Endodermal cell (in vitro differentiated cells): ENCODE measurements around the gene ATN1. TPM values are rescaled to one million over a fixed set of nuclear protein-coding genes. Genes with fewer than 3 reads are reported as not detected.

Experiments
- DNase-seq: peaks from one replicate; pipeline ENCODE4 v3.0.0-alpha.2; 2017
- H3K27ac ChIP-seq: 2 replicates; pipeline ENCODE4 v1.5.1; 2013; ENCODE audit warnings: mild to moderate bottlenecking, low read depth, low read length, moderate library complexity
- H3K27me3 ChIP-seq: 2 replicates; pipeline ENCODE4 v1.6.1; 2013; ENCODE audit warnings: mild to moderate bottlenecking, low read length, moderate library complexity; ENCODE audit not compliant: insufficient read depth, control insufficient read depth, poor library complexity, severe bottlenecking
- H3K36me3 ChIP-seq: 2 replicates; pipeline ENCODE4 v1.7.0; 2013; ENCODE audit warnings: mild to moderate bottlenecking, low read length, moderate library complexity; ENCODE audit not compliant: control insufficient read depth, insufficient read depth
- H3K4me1 ChIP-seq: one replicate; pipeline ENCODE4 v1.7.0; 2013; ENCODE audit warnings: low read length; ENCODE audit not compliant: control insufficient read depth, insufficient read depth
- H3K4me3 ChIP-seq: 2 replicates; pipeline ENCODE4 v1.5.1; 2013; ENCODE audit warnings: mild to moderate bottlenecking, low read length, moderate library complexity
- H3K9ac ChIP-seq: 2 replicates; pipeline ENCODE4 v1.6.1; 2013; ENCODE audit warnings: mild to moderate bottlenecking, low read length, moderate library complexity; ENCODE audit not compliant: poor library complexity, severe bottlenecking; ENCODE audit errors: extremely low read depth
- H3K9me3 ChIP-seq: 2 replicates; pipeline ENCODE4 v1.6.1; 2013; ENCODE audit warnings: mild to moderate bottlenecking, low read length, moderate library complexity; ENCODE audit not compliant: control insufficient read depth
- H3K27ac Mint-ChIP-seq: 2 replicates; pipeline ENCODE4 v1.8.0; 2020; ENCODE audit warnings: mixed read lengths
- H3K27me3 Mint-ChIP-seq: 2 replicates; pipeline ENCODE4 v1.8.0; 2021; ENCODE audit warnings: mild to moderate bottlenecking, mixed read lengths; ENCODE audit not compliant: insufficient read depth
- H3K36me3 Mint-ChIP-seq: 2 replicates; pipeline ENCODE4 v1.8.0; 2020; ENCODE audit warnings: low read depth, mixed read lengths
- H3K4me1 Mint-ChIP-seq: 2 replicates; pipeline ENCODE4 v1.8.0; 2020; ENCODE audit warnings: mixed read lengths
- H3K4me3 Mint-ChIP-seq: 2 replicates; pipeline ENCODE4 v1.8.0; 2020; ENCODE audit warnings: mild to moderate bottlenecking, moderate library complexity, mixed read lengths
- H3K9me3 Mint-ChIP-seq: 2 replicates; pipeline ENCODE4 v1.8.0; 2020; ENCODE audit warnings: mild to moderate bottlenecking, mixed read lengths
- CTCF ChIP-seq: fragments of 200-600 bp; sonication (generic); conservative IDR thresholded peaks from 2 replicates; pipeline ENCODE4 v1.5.0; 2021; ENCODE audit warnings: antibody characterized with exemption, mild to moderate bottlenecking
- WGBS, 2 experiments: methylation state at CpG; one replicate each; pipeline versions ENCODE4 v1.1.5 to v1.1.7; 2013; ENCODE audit warnings: missing lambda C conversion rate in 2 of 2, mixed read lengths in 1 of 2; ENCODE audit not compliant: insufficient coverage in 1 of 2, insufficient read length in 1 of 2; 5-methylcytosine and 5-hydroxymethylcytosine counted together
- total RNA-seq, 2 donors: library from RNA; stranded (reverse); fragmentation: NEBNext Ultra II Directional in 1 of 2; extraction: Animal tissue kit (Norgen Biotek cat#: 25700) in 1 of 2; gene quantifications; 2 replicates in 1 of 2; 3 replicates in 1 of 2; pipeline ENCODE4 v1.2.1, GENCODE V29; 2021

Gene ATN1
- total RNA-seq, 2 donors from 2014 or later, result 111 to 244 TPM

- TF ChIP-seq CTCF, result no peak
- Mint-ChIP-seq H3K9me3 (no peaks in the 10 kb centered on the region), H3K4me3 (no peak overlapping the region), H3K27ac (peak overlapping the region; percentile 100), H3K27me3 (no peaks in the 10 kb centered on the region), H3K36me3 (peaks cover 42% of the 10 kb centered on the region), H3K4me1 (peaks cover 47% of the 10 kb centered on the region)
- 93 to 94% methylated on average over 8 to 11 of the region's 11 CpGs for WGBS, 2 experiments
- DNase-seq, result no peak
- H3K27ac ChIP-seq, result peak overlapping the region; percentile 100
- H3K4me1 ChIP-seq, result peaks cover 11% of the 10 kb centered on the region
- H3K4me3 ChIP-seq, result no peak overlapping the region
- peaks cover 40% of the 10 kb centered on the region for H3K36me3 ChIP-seq
- no peaks in the 10 kb centered on the region for H3K9me3 ChIP-seq
- H3K27me3 ChIP-seq, result no peaks in the 10 kb centered on the region
- H3K9ac ChIP-seq, result no peak overlapping the region
These were observed 14.5 kb downstream of the ATN1 start for GRCh38 chr12:6942331-6942665.

- peaks cover 38% of the 10 kb centered on the region for H3K36me3 Mint-ChIP-seq
These were observed 15.6 kb downstream of the ATN1 start for GRCh38 chr12:6943389-6943721.

GRCh38 chr12:6943722-6944380 lies 16.1 kb downstream of the ATN1 start, which contains the start of the genes C12orf57 and RNU7-1:
C12orf57 (plus strand) TSS chr12:6944022; CDS start chr12:6944122, 100 bp downstream.
RNU7-1 (plus strand) TSS chr12:6943816.
- Mint-ChIP-seq H3K9me3 (no peaks in the 10 kb centered on the region), H3K27ac (peak within 1 kb of the TSS; percentile 100), H3K4me3 (peak within 1 kb of the TSS; percentile 84), H3K4me1 (peaks cover 40% of the 10 kb centered on the region), H3K27me3 (no peaks in the 10 kb centered on the region), H3K36me3 (peaks cover 34% of the 10 kb centered on the region)
- Histone ChIP-seq H3K4me1 (peaks cover 7% of the 10 kb centered on the region), H3K9me3 (no peaks in the 10 kb centered on the region), H3K9ac (peak within 1 kb of the TSS; percentile 89), H3K4me3 (peak within 1 kb of the TSS; percentile 89), H3K27me3 (no peaks in the 10 kb centered on the region), H3K36me3 (peaks cover 32% of the 10 kb centered on the region), H3K27ac (peak within 1 kb of the TSS; percentile 100)
- peak; percentile 98 for DNase-seq
- WGBS, 2 experiments, result 2 to 3% methylated on average over 15 to 31 of the region's 31 CpGs
- TF ChIP-seq CTCF, result no peak

More at GRCh38 chr12:6943389-6943721, 15.6 kb downstream of the ATN1 start:
- Mint-ChIP-seq H3K4me3 (peak overlapping the region; percentile 84), H3K4me1 (peaks cover 43% of the 10 kb centered on the region), H3K27ac (peak overlapping the region; percentile 100), H3K9me3 (no peaks in the 10 kb centered on the region), H3K27me3 (no peaks in the 10 kb centered on the region)
- H3K9ac ChIP-seq, result peak overlapping the region; percentile 89
- H3K27me3 ChIP-seq, result no peaks in the 10 kb centered on the region
- no peaks in the 10 kb centered on the region for H3K9me3 ChIP-seq
- WGBS, 2 experiments, result 3% methylated on average over 5 to 13 of the region's 13 CpGs
- H3K27ac ChIP-seq, result peak overlapping the region; percentile 100
- DNase-seq, result peak; percentile 96
- peaks cover 7% of the 10 kb centered on the region for H3K4me1 ChIP-seq
- TF ChIP-seq CTCF, result no peak
- peaks cover 37% of the 10 kb centered on the region for H3K36me3 ChIP-seq
- peak overlapping the region; percentile 89 for H3K4me3 ChIP-seq
